ENCODE results near the gene FAF1. TPM values are rescaled to one million over a fixed set of nuclear protein-coding genes. Genes with fewer than 3 reads are reported as not detected.

The FAF1 gene
- polyA plus RNA-seq, 1 of the 3 experiments (the other 2 are of a cell fraction), result 8.7 TPM

GRCh38 chr1:50610563-50610962, 349.5 kb downstream of the FAF1 start:
- Histone ChIP-seq H2AFZ (ENCODE audit: low read depth) (no peak overlapping the region), H3K9ac (no peak overlapping the region), H3K4me1 (ENCODE audit: control insufficient read depth in 1 of 2, insufficient read depth in 2 of 2, low read depth in 1 of 2, low read length in 1 of 2) (no peaks in the 10 kb centered on the region; a peak in 1 of 4 replicates), H3K36me3 (replicated peaks in 1 of 2; ENCODE audit: control insufficient read depth in 1 of 2, insufficient read depth in 2 of 2, low read length in 1 of 2) (no peaks in the 10 kb centered on the region), H3K27ac (ENCODE audit: low read depth in 2 of 2, low read length in 1 of 2) (no peak overlapping the region), H3F3A (replicated peaks; ENCODE audit: insufficient read depth) (no peaks in the 10 kb centered on the region), H3K9me3 (no peaks in the 10 kb centered on the region), H3K79me2 (ENCODE audit: insufficient read depth) (no peaks in the 10 kb centered on the region), H4K20me1 (ENCODE audit: insufficient read depth) (no peaks in the 10 kb centered on the region), H3K27me3 (ENCODE audit: insufficient read depth) (no peaks in the 10 kb centered on the region), H3K4me2 (no peak overlapping the region), H3K9me2 (no peaks in the 10 kb centered on the region), H3K4me3 (ENCODE audit: low read depth in 2 of 2, low read length in 1 of 2) (no peak overlapping the region)
- CTCF ChIA-PET, result no interaction called here
- WGBS (ENCODE audit: low lambda C conversion rate), result 92% methylated on average over 2 of the region's 2 CpGs
- no peak for DNase-seq
- POLR2A ChIA-PET, result no interaction called here
- no peak for TF ChIP-seq SMC3 (IDR thresholded peaks at IDR 0.05; ENCODE audit: low read depth, low read length)
- no peak for TF ChIP-seq CHD2 (IDR thresholded peaks at IDR 0.05; ENCODE audit: low read length, partially characterized antibody)
- TF ChIP-seq IRF3 (IDR thresholded peaks at IDR 0.05; ENCODE audit: low read depth, low read length), result no peak
- no peak for TF ChIP-seq CTCF (IDR thresholded peaks at IDR 0.05)
- TF ChIP-seq USF1 (IDR thresholded peaks at IDR 0.05; ENCODE audit: borderline replicate concordance, low read depth), result no peak
- TF ChIP-seq YY1 (IDR thresholded peaks at IDR 0.05; ENCODE audit: low read depth), result no peak
- TF ChIP-seq PBX3 (IDR thresholded peaks at IDR 0.05), result no peak
- TF ChIP-seq EZH2phosphoT487 (IDR thresholded peaks at IDR 0.05; ENCODE audit: borderline replicate concordance, low read depth), result no peak
- no peak for TF ChIP-seq RAD21 (IDR thresholded peaks at IDR 0.05; ENCODE audit: low read length)
- TF ChIP-seq MXI1 (IDR thresholded peaks at IDR 0.05; ENCODE audit: low read depth, low read length), result no peak
- TF ChIP-seq SIN3A (IDR thresholded peaks at IDR 0.05; ENCODE audit: borderline replicate concordance, low read depth, low read length), result no peak
- TF ChIP-seq FOXJ3 (CRISPR knock-in tag; IDR thresholded peaks at IDR 0.05), result no peak
- TF ChIP-seq MEF2A (IDR thresholded peaks at IDR 0.05; ENCODE audit: borderline replicate concordance, low read depth), result no peak
- TF ChIP-seq GABPA (IDR thresholded peaks at IDR 0.05; ENCODE audit: low read depth), result no peak
- no peak for TF ChIP-seq TCF12 (IDR thresholded peaks at IDR 0.05)
- no peak for TF ChIP-seq MAX (IDR thresholded peaks at IDR 0.05; ENCODE audit: low read depth)
- TF ChIP-seq REST (IDR thresholded peaks at IDR 0.05; ENCODE audit: low read depth, low read length), result no peak
- no peak for TF ChIP-seq RFX5 (IDR thresholded peaks at IDR 0.05; ENCODE audit: low read length)
- TF ChIP-seq ZBTB33 (IDR thresholded peaks at IDR 0.05; ENCODE audit: borderline replicate concordance, low read depth), result no peak
- TF ChIP-seq USF2 (IDR thresholded peaks at IDR 0.05; ENCODE audit: borderline replicate concordance, low read depth, low read length), result no peak
